K562 (cell line): ENCODE results near the gene CLCN4. TPM values are rescaled to one million over a fixed set of nuclear protein-coding genes. Genes with fewer than 3 reads are reported as not detected.

Experiments used
- ATAC-seq: fragments of 200-7000 bp; cut with Tn5 transposase; 3 replicates; pipeline ENCODE4 v1.9.1; 2020; ENCODE audit warnings: moderate library complexity
- BruUV-seq: library from RNA; stranded (reverse); fragments of 400-500 nt; replicated peaks from 2 replicates; lab custom pipeline; 2021; lab: Mats Ljungman, UMichigan
- CTCF ChIA-PET: fragments of 300-600 bp; formaldehyde crosslinking; extraction: SDS; loops from one replicate; lab custom pipeline; 2021; ENCODE audit warnings: low intra/inter-chr PET ratio; lab: Yijun Ruan, JAX
- POLR2A ChIA-PET: fragments of 300-600, 350-650 bp; sonication (Branson Sonifier 250); formaldehyde crosslinking; extraction: SDS; loops from one replicate; lab custom pipeline; 2021; ENCODE audit warnings: antibody characterized with exemption, inconsistent platforms; lab: Yijun Ruan, JAX
- DNase-seq, 4 experiments: peaks; one replicate each; pipeline versions ENCODE4 v3.0.0 to v3.0.0-alpha.2; 2011 to 2018; ENCODE audit warnings: low spot score in 3 of 4, mixed read lengths in 3 of 4; ENCODE audit errors: extremely low read depth in 1 of 4
- FAIRE-seq: peaks from 2 replicates; lab custom pipeline; 2011; peaks lifted over from hg19 to GRCh38; lab: Jason Lieb, UNC
- H2AFZ ChIP-seq: 2 replicates; pipeline ENCODE4 v1.6.0; 2011; ENCODE audit warnings: low read depth, low read length, control low read depth, inconsistent platforms
- H3K27ac ChIP-seq: fragments of 200-600 bp; 3 replicates; pipeline ENCODE4 v1.8.0; 2011; ENCODE audit warnings: low read depth, mild to moderate bottlenecking, control low read depth, inconsistent platforms, low read length, moderate library complexity, mixed read lengths; ENCODE audit errors: extremely low read depth
- H3K27me3 ChIP-seq, 2 experiments: fragments of 300-600 bp in 1 of 2; 2 replicates in 1 of 2; 3 replicates in 1 of 2; pipeline versions ENCODE4 v1.6.0 to v1.8.0; 2011; ENCODE audit warnings: inconsistent platforms in 2 of 2, low read length in 2 of 2, mild to moderate bottlenecking in 1 of 2, mixed read lengths in 1 of 2, moderate library complexity in 1 of 2; ENCODE audit not compliant: control insufficient read depth in 2 of 2, insufficient read depth in 2 of 2
- H3K36me3 ChIP-seq: fragments of 300-600 bp; 3 replicates; pipeline ENCODE4 v1.8.0; 2011; ENCODE audit warnings: mild to moderate bottlenecking, low read length, inconsistent platforms; ENCODE audit not compliant: control insufficient read depth, insufficient read depth
- H3K4me1 ChIP-seq, 2 experiments: fragments of 200-600 bp in 1 of 2; replicated peaks in 1 of 2; 2 replicates in 1 of 2; 3 replicates in 1 of 2; pipeline versions ENCODE4 v1.5.1 to v1.8.0; 2011; ENCODE audit warnings: inconsistent platforms in 2 of 2, low read length in 2 of 2, mild to moderate bottlenecking in 1 of 2, mixed read lengths in 1 of 2, moderate library complexity in 1 of 2; ENCODE audit not compliant: control insufficient read depth in 2 of 2, insufficient read depth in 2 of 2
- H3K4me2 ChIP-seq: 2 replicates; pipeline ENCODE4 v1.6.1; 2011; ENCODE audit warnings: low read length, control low read depth, inconsistent platforms, mixed read lengths; ENCODE audit not compliant: insufficient read depth
- H3K4me3 ChIP-seq: fragments of 200-600 bp; sonication (generic), shearing (Covaris generic); 2 replicates; pipeline ENCODE4 v1.5.1; 2016; ENCODE audit warnings: control low read depth, inconsistent platforms
- H3K79me2 ChIP-seq: fragments of 200-600 bp; 3 replicates; pipeline ENCODE4 v1.8.0; 2011; ENCODE audit warnings: low read length, inconsistent platforms; ENCODE audit not compliant: control insufficient read depth, insufficient read depth
- H3K9ac ChIP-seq, 2 experiments: 2 replicates each; pipeline versions ENCODE4 v1.6.0 to v1.6.1; 2011; ENCODE audit warnings: low read depth in 2 of 2, low read length in 2 of 2, control low read depth in 1 of 2, inconsistent platforms in 1 of 2, mild to moderate bottlenecking in 1 of 2, mixed read lengths in 1 of 2; ENCODE audit not compliant: insufficient read depth in 1 of 2
- H3K9me1 ChIP-seq: one replicate; pipeline ENCODE4 v1.6.0; 2011; ENCODE audit warnings: inconsistent platforms, mild to moderate bottlenecking, low read length, moderate library complexity; ENCODE audit not compliant: control insufficient read depth, insufficient read depth
- H3K9me3 ChIP-seq: replicated peaks from 2 replicates; pipeline ENCODE4 v1.5.1; 2011; ENCODE audit warnings: low read depth, low read length, inconsistent platforms; ENCODE audit not compliant: control insufficient read depth, insufficient read depth
- H4K20me1 ChIP-seq: replicated peaks from 2 replicates; pipeline ENCODE4 v1.6.1; 2011; ENCODE audit warnings: low read length, inconsistent platforms, mixed read lengths; ENCODE audit not compliant: control insufficient read depth, insufficient read depth
- CBX1 ChIP-seq: sonication (generic); IDR thresholded peaks from 2 replicates; pipeline ENCODE4 v1.6.1; 2016; ENCODE audit warnings: antibody characterized with exemption, low read depth, mild to moderate bottlenecking
- ELF2 ChIP-seq: fragments of 250-450 bp; sonication (Bioruptor Pico); IDR thresholded peaks from 2 replicates; pipeline ENCODE4 v1.5.0; 2021; ENCODE audit warnings: mild to moderate bottlenecking
- HMG20A ChIP-seq: fragments of 450-650 bp; formaldehyde crosslinking; conservative IDR thresholded peaks from 2 replicates; pipeline ENCODE4 v1.4.0; 2020; ENCODE audit warnings: mild to moderate bottlenecking, mixed read lengths
- HMG20B ChIP-seq: fragments of 250-450 bp; sonication (Bioruptor Pico); IDR thresholded peaks from 2 replicates; pipeline ENCODE4 v1.5.0; 2021; ENCODE audit warnings: mild to moderate bottlenecking
- LEF1 ChIP-seq: fragments of 450-650 bp; IDR thresholded peaks from 2 replicates; pipeline ENCODE4 v1.6.1; 2016; ENCODE audit warnings: mild to moderate bottlenecking
- MIER1 ChIP-seq: fragments of 450-650 bp; IDR thresholded peaks from 2 replicates; pipeline ENCODE4 v1.6.1; 2016; ENCODE audit warnings: antibody characterized with exemption, mild to moderate bottlenecking, low read depth
- NFIC ChIP-seq: fragments of 450-650 bp; IDR thresholded peaks from 2 replicates; pipeline ENCODE4 v1.6.1; 2017; ENCODE audit warnings: mild to moderate bottlenecking, inconsistent platforms
- RUNX1 ChIP-seq: sonication (generic); IDR thresholded peaks from 2 replicates; pipeline ENCODE4 v1.6.1; 2016; ENCODE audit warnings: antibody characterized with exemption, low read depth
- TAF15 ChIP-seq: fragments of 200-400 bp; formaldehyde crosslinking; IDR thresholded peaks from 2 replicates; pipeline ENCODE4 v1.6.1; 2017; ENCODE audit warnings: mild to moderate bottlenecking, low read depth, low read length, moderate library complexity
- WGBS: fragments of 100-300 bp; shearing (Covaris generic); methylation state at CpG from one replicate; pipeline ENCODE4 v1.1.6; 2016; ENCODE audit warnings: low coverage, mixed read lengths; ENCODE audit not compliant: insufficient coverage; ENCODE audit errors: missing lambda C conversion rate; 5-methylcytosine and 5-hydroxymethylcytosine counted together
- in situ Hi-C: fragments of 300-500 bp; cut with MboI; formaldehyde crosslinking; loops from 4 replicates; pipeline ENCODE4 v1.15.0; 2018; ENCODE audit warnings: inconsistent platforms, mixed read lengths
- intact Hi-C: fragments of 100-400 bp; cut with micrococcal nuclease; formaldehyde crosslinking; loops from 2 replicates; pipeline ENCODE4 v1.14.2; 2022
- polyA plus RNA-seq, 8 experiments: library from polyadenylated mRNA; depleted of rRNA in 4 of 8; stranded (reverse) in 5 of 8; unstranded in 3 of 8; fragments of >200 nt; fragmentation: Nextera tagmentation in 2 of 8; fragmentation: Illumina TruSeq in 1 of 8; extraction: Ambion mirVana in 2 of 8; extraction: Trizol in 1 of 8; gene quantifications; 2 replicates each; pipeline versions ENCODE4 v1.2.1 to v1.2.3, GENCODE V29; 2011 to 2014; ENCODE audit warnings: inconsistent platforms in 1 of 8, missing spikeins in 1 of 8
- total RNA-seq, 7 experiments: library from RNA; depleted of rRNA in 6 of 7; stranded (reverse); fragments of >200 nt in 6 of 7; fragmentation: Illumina TruSeq in 2 of 7; extraction: Trizol in 2 of 7; gene quantifications; 2 replicates each; pipeline versions ENCODE4 v1.2.1 to v1.2.3, GENCODE V29; 2011 to 2021; ENCODE audit warnings: low replicate concordance in 1 of 7
- TF ChIP-seq, protein P1 (sequence below): fragments of 250-450 bp; sonication (Bioruptor Pico); IDR thresholded peaks from 2 replicates; pipeline ENCODE4 v1.8.0; 2022; ENCODE audit warnings: moderate library complexity, mild to moderate bottlenecking, inconsistent platforms
- TF ChIP-seq, protein P2 (sequence below), 2 experiments: fragments of 200-800 bp in 1 of 2; sonication (Bioruptor generic) in 1 of 2; sonication (generic) in 1 of 2; formaldehyde crosslinking in 1 of 2; IDR thresholded peaks in 1 of 2; conservative IDR thresholded peaks in 1 of 2; 2 replicates each; pipeline versions ENCODE4 v1.5.0 to v1.6.1; 2016 to 2020; ENCODE audit warnings: missing compliant biosample characterization in 1 of 2, missing genetic modification characterization in 1 of 2, missing genetic modification reagents in 1 of 2

CLCN4 gene
- total and polyA plus RNA-seq, 9 of the 15 experiments (the other 6 are each of a cell fraction or from before 2014, with no cell fraction given): 0.03 to 0.24 (median 0.10) TPM; not detected in 1

DNA sequence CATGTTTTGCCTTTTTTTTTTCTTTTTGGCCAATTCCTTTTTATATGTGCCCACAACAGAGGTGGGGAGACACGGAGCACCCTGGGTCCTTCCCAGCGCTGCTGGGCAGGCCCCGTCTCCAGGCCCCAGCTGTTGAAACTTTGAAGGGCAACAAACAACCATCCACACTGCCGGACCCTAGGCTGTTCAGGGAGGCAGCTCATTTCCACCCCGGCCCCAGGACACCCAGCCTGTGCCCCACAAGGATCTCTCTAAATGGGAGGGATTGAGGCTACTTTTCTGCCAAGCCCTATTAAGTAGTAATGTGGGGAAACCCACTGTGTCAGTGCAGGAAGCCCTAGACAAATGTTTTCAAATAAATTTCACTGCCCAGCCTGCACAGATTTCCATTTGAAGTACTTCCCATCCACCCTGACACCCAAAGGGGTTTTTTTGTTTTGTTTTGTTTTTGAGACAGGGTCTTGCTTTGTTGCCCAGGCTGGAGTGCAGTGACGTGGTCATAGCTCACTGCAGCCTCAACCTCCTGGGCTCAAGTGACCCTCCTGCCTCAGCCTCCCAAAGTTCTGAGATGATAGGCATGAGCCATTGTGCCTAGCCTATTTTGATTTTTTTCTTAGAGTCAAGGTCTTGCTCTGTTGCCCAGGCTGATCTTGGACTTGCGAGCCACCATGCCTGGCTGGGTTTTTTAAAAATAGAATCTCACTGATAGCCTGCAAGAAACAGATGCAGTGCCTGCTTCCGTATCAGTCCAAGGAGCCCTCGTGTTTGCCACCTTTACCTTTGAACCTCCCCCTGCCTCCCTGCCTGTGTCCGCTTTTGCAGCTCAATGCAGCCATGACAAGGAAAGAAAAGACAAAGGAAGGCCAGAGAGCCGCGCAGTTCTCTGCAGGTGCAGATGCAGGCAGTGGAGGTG, 13.4 kb upstream of the CLCN4 start:
- 24% methylated on average over 10 of the region's 12 CpGs for WGBS
- Histone ChIP-seq H3K9me1 (no peaks in the 10 kb centered on the region), H4K20me1 (no peaks in the 10 kb centered on the region), H3K79me2 (no peaks in the 10 kb centered on the region), H3K4me2 (no peak overlapping the region), H3K4me1 (peaks cover 0 to 8% of the 10 kb centered on the region in 2 experiments; a peak in 2 of 5 replicates), H3K9me3 (no peaks in the 10 kb centered on the region), H3K4me3 (no peak overlapping the region), H2AFZ (no peak overlapping the region), H3K36me3 (no peaks in the 10 kb centered on the region), H3K27me3 (no peaks in the 10 kb centered on the region), H3K9ac (no peak overlapping the region), H3K27ac (no peak overlapping the region)
- TF ChIP-seq HMG20B: no peak
- no peak for TF ChIP-seq RUNX1
- TF ChIP-seq CBX1: no peak
- TF ChIP-seq TAF15: no peak
- intact Hi-C loops (no loop called here), in situ Hi-C loops (no loop called here)
- DNase-seq: no peak
- ChIA-PET POLR2A (interaction anchor here (0.6 kb wide), 1 partner anchor 1387 kb away, joined by 3 read pairs; no protein-coding TSS in a partner anchor), CTCF (no interaction called here)
- ATAC-seq: no peak
- FAIRE-seq: no peak
- BruUV-seq: no TSS peak

DNA sequence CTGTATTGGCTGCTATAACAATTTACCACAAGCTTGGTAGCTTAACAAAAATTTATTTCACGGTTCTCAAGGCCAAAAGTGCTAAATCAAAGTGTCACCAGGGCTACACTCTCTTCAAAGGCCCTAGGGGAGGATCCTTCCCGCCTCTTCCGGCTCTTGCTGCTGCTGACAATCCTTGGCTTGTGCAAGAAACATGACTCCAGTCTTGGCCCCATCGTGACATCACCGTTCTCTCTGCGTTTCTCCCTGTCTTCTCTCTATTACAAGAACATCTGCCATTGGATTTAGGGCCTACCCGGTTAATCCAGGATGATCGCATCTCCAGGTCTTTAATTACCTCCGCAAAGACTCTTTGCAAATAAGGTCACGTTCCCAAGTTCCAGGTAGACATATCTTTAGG, 10.4 kb upstream of the CLCN4 start:
- intact Hi-C loops: no loop called here
- DNase-seq (no peak), FAIRE-seq (no peak), ATAC-seq (no peak)
- H3K9me3 ChIP-seq: no peaks in the 10 kb centered on the region
- ChIA-PET CTCF (no interaction called here), POLR2A (no interaction called here)
- in situ Hi-C loops: no loop called here
- no TSS peak for BruUV-seq
- no peak overlapping the region for H3K4me2 ChIP-seq
- H3K27ac ChIP-seq: no peak overlapping the region
- peaks cover 0 to 3% of the 10 kb centered on the region in 2 experiments; a peak in 2 of 5 replicates for H3K4me1 ChIP-seq
- H4K20me1 ChIP-seq: no peaks in the 10 kb centered on the region
- H2AFZ ChIP-seq: no peak overlapping the region
- H3K36me3 ChIP-seq: no peaks in the 10 kb centered on the region
- no peaks in the 10 kb centered on the region for H3K79me2 ChIP-seq
- H3K27me3 ChIP-seq: no peaks in the 10 kb centered on the region
- H3K9ac ChIP-seq: no peak overlapping the region
- no peak overlapping the region for H3K4me3 ChIP-seq
- no peaks in the 10 kb centered on the region for H3K9me1 ChIP-seq
- 44% methylated on average over 10 of the region's 10 CpGs for WGBS
- TF ChIP-seq NFIC: no peak
- TF ChIP-seq MIER1: no peak
- TF ChIP-seq LEF1: no peak
- TF ChIP-seq HMG20A: no peak
- no peak for TF ChIP-seq ELF2 (CRISPR knock-in tag)
- TF ChIP-seq, protein P1, sequence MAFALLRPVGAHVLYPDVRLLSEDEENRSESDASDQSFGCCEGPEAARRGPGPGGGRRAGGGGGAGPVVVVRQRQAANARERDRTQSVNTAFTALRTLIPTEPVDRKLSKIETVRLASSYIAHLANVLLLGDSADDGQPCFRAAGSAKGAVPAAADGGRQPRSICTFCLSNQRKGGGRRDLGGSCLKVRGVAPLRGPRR (CRISPR knock-in tag): no peak
- TF ChIP-seq, protein P2, sequence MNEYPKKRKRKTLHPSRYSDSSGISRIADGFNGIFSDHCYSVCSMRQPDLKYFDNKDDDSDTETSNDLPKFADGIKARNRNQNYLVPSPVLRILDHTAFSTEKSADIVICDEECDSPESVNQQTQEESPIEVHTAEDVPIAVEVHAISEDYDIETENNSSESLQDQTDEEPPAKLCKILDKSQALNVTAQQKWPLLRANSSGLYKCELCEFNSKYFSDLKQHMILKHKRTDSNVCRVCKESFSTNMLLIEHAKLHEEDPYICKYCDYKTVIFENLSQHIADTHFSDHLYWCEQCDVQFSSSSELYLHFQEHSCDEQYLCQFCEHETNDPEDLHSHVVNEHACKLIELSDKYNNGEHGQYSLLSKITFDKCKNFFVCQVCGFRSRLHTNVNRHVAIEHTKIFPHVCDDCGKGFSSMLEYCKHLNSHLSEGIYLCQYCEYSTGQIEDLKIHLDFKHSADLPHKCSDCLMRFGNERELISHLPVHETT (CRISPR knock-in tag; conservative IDR thresholded peaks at IDR 0.05 in 1 of 2, IDR thresholded peaks at IDR 0.05 in 1 of 2): no peak
